ENCODE data around the gene ENTPD6.

ENTPD6 gene

DNA sequence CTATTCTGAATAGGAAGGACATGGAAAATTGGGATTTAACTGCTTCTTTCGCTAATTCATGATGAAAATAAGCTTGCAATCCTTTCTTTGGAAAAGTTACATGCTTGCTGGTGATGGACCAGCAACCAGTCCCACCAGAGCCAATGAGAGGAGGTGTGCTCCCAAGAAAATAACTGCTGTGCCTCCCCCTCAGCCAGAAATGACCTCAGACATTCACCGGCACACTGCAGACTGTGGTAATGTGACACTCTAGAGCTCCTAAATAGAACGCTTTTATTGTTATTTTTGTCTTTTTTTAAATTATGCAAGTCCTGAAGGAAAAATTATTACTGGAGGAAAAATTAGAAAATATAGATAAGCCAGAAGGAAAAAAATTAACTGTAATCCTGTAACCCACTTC lies 55.0 kb downstream of the ENTPD6 start (continued):
- TF ChIP-seq ZBTB44 (tag by site-specific recombination; IDR thresholded peaks at IDR 0.05) (no peak), SP7 (tag by site-specific recombination; IDR thresholded peaks at IDR 0.05) (no peak; the same call in 1 of the 2 replicates), ZNF248 (tag by site-specific recombination; IDR thresholded peaks at IDR 0.05) (no peak), ZNF362 (tag by site-specific recombination; IDR thresholded peaks at IDR 0.05) (0 out of 2 replicates have a peak, but pooled peaks have one; percentile 18), ZEB2 (tag by site-specific recombination; IDR thresholded peaks at IDR 0.05) (0 out of 2 replicates have a peak, but pooled peaks have one; percentile 42), SP2 (tag by site-specific recombination; IDR thresholded peaks at IDR 0.05) (0 out of 2 replicates have a peak, but pooled peaks have one; percentile 17), KLF10 (tag by site-specific recombination; IDR thresholded peaks at IDR 0.05) (0 out of 2 replicates have a peak, but pooled peaks have one; percentile 15), ZNF707 (tag by site-specific recombination; IDR thresholded peaks at IDR 0.05) (no peak), ZNF239 (tag by site-specific recombination; IDR thresholded peaks at IDR 0.05) (no peak), ZNF214 (tag by site-specific recombination; IDR thresholded peaks at IDR 0.05; ENCODE audit: borderline replicate concordance) (no peak), ZNF837 (tag by site-specific recombination; IDR thresholded peaks at IDR 0.05) (no peak), ZNF830 (tag by site-specific recombination; IDR thresholded peaks at IDR 0.05; ENCODE audit: low read depth) (no peak), ZSCAN30 (tag by site-specific recombination; IDR thresholded peaks at IDR 0.05) (no peak)
- TF ChIP-seq, protein P1, sequence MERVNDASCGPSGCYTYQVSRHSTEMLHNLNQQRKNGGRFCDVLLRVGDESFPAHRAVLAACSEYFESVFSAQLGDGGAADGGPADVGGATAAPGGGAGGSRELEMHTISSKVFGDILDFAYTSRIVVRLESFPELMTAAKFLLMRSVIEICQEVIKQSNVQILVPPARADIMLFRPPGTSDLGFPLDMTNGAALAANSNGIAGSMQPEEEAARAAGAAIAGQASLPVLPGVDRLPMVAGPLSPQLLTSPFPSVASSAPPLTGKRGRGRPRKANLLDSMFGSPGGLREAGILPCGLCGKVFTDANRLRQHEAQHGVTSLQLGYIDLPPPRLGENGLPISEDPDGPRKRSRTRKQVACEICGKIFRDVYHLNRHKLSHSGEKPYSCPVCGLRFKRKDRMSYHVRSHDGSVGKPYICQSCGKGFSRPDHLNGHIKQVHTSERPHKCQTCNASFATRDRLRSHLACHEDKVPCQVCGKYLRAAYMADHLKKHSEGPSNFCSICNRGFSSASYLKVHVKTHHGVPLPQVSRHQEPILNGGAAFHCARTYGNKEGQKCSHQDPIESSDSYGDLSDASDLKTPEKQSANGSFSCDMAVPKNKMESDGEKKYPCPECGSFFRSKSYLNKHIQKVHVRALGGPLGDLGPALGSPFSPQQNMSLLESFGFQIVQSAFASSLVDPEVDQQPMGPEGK (tag by site-specific recombination; IDR thresholded peaks at IDR 0.05), result peak; percentile 50; the same call in 1 of the 2 replicates

DNA sequence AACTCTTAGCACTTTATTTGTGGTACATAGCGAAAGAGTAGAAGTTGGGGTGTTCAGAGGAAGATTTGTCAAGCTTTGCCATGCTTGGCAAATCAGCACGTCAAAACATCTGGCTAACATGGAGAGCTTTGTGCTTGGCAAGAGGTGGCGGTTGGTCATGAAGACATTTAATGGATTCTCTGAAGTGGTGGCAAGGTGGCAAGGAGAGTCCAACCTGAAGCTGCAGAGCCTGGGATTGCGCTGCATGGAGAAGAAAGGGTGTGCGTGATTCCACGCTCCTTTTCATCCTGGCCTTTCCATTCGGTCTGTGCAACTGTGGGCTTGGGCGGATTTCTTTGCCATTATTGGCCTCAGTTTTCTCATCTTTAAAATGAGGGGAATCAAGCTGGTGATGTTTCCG lies 55.5 kb downstream of the ENTPD6 start:
- Histone ChIP-seq H3K9me3 (ENCODE audit: control insufficient read depth, insufficient read depth, low read depth, low read length) (no peaks in the 10 kb centered on the region), H3K4me1 (ENCODE audit: control insufficient read depth, insufficient read depth, low read length) (peaks cover 27% of the 10 kb centered on the region), H3K27ac (ENCODE audit: extremely low read depth, low read depth, low read length) (no peak overlapping the region), H3K4me3 (ENCODE audit: low read depth, low read length) (no peak overlapping the region), H3K36me3 (ENCODE audit: control insufficient read depth in 2 of 2, insufficient read depth in 1 of 2, low read length in 2 of 2) (peaks cover 0 to 3% of the 10 kb centered on the region in 2 experiments; a peak in 1 of 3 replicates)
- POLR2A ChIA-PET, result interaction anchor here (1.3 kb wide), 1 partner anchor 28 kb away, joined by 4 read pairs; no protein-coding TSS in a partner anchor
- CTCF ChIA-PET, result interaction anchor here (0.9 kb wide), 1 partner anchor 15 kb away, joined by 3 read pairs; no protein-coding TSS in a partner anchor
- no peak for TF ChIP-seq ZNF366 (tag by site-specific recombination; conservative IDR thresholded peaks at IDR 0.05)
- no peak for TF ChIP-seq ZFP69B (tag by site-specific recombination; IDR thresholded peaks at IDR 0.05)
- TF ChIP-seq TRIM28 (IDR thresholded peaks at IDR 0.05; ENCODE audit: borderline replicate concordance, low read length), result no peak
- TF ChIP-seq TSHZ1 (tag by site-specific recombination; IDR thresholded peaks at IDR 0.05; ENCODE audit: borderline replicate concordance), result no peak
- TF ChIP-seq, protein P2, sequence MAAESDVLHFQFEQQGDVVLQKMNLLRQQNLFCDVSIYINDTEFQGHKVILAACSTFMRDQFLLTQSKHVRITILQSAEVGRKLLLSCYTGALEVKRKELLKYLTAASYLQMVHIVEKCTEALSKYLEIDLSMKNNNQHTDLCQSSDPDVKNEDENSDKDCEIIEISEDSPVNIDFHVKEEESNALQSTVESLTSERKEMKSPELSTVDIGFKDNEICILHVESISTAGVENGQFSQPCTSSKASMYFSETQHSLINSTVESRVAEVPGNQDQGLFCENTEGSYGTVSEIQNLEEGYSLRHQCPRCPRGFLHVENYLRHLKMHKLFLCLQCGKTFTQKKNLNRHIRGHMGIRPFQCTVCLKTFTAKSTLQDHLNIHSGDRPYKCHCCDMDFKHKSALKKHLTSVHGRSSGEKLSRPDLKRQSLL (tag by site-specific recombination; IDR thresholded peaks at IDR 0.05), result no peak
- no peak for TF ChIP-seq ZNF174 (tag by site-specific recombination; IDR thresholded peaks at IDR 0.05)
- no peak for TF ChIP-seq ZNF549 (tag by site-specific recombination; IDR thresholded peaks at IDR 0.05)
- TF ChIP-seq ZNF654 (tag by site-specific recombination; IDR thresholded peaks at IDR 0.05; ENCODE audit: low read depth), result no peak
- no peak for TF ChIP-seq OSR2 (tag by site-specific recombination; IDR thresholded peaks at IDR 0.05)
- no peak for TF ChIP-seq ZNF433 (tag by site-specific recombination; IDR thresholded peaks at IDR 0.05; ENCODE audit: low read depth)
- no peak for TF ChIP-seq GLI4 (tag by site-specific recombination; IDR thresholded peaks at IDR 0.05)
- no peak for TF ChIP-seq ZNF580 (tag by site-specific recombination; IDR thresholded peaks at IDR 0.05)

Measured in HEK293 (cell line).